ENCODE measurements around the gene RGMB. TPM values are rescaled to one million over a fixed set of nuclear protein-coding genes. Genes with fewer than 3 reads are reported as not detected.

RGMB gene
- polyA plus RNA-seq, 1 donor from 2014 or later: 58.4 TPM

DNA sequence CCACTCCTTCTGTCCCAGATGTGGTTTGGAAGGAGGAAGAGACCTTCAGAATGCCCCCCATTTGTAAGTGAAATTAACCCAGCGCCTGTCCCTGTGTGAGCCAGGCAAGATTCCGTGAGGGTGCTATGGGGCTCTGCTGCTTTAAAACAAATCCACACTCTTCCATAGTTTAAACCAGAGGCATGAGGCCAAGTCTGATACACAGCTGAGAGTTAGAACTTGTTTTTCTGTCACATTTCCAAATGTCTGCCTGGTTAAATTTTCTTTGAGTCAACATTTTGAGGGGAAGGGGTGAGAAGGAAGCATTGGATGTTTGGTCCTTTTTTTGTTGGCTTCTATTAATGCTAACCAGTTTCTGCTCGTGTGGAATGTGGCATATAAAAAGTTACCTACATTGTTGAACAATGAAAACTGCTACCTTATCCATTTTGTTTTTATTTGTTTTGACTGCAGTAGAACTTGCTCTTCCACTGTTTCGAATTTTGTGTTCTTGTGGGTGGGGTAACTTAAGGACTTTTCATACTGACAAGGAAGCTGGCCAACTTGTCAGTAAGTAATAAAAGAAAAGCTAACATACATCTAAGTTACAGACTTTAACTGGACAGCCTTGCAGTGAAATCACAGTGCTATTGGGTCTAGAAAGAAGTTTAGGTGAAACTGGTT, 12.9 kb downstream of the RGMB start:
- H3K9ac ChIP-seq (ENCODE audit: low read length): no peak overlapping the region
- H3F3A ChIP-seq (ENCODE audit: insufficient read depth, low read length, poor library complexity, severe bottlenecking): no peaks in the 10 kb centered on the region
- no peaks in the 10 kb centered on the region for H3K9me2 ChIP-seq (ENCODE audit: insufficient read depth, low read length)
- H2AFZ ChIP-seq (ENCODE audit: low read depth, low read length): no peak overlapping the region
- H3K4me2 ChIP-seq (ENCODE audit: low read length): no peak overlapping the region
- H4K20me1 ChIP-seq (ENCODE audit: insufficient read depth): no peaks in the 10 kb centered on the region
- no peak overlapping the region for H3K27ac ChIP-seq (ENCODE audit: low read length)
- peaks cover 92% of the 10 kb centered on the region for H3K79me2 ChIP-seq (replicated peaks; ENCODE audit: insufficient read depth, low read length)
- no peaks in the 10 kb centered on the region for H3K9me3 ChIP-seq (ENCODE audit: low read length)
- TF ChIP-seq POLR2AphosphoS5 (IDR thresholded peaks at IDR 0.05) (no peak), TAF1 (IDR thresholded peaks at IDR 0.05; ENCODE audit: low read depth) (no peak), MXI1 (conservative IDR thresholded peaks at IDR 0.05; ENCODE audit: poor library complexity, severe bottlenecking) (no peak), SMC3 (conservative IDR thresholded peaks at IDR 0.05; ENCODE audit: poor library complexity) (no peak)
- TF ChIP-seq, protein P1, sequence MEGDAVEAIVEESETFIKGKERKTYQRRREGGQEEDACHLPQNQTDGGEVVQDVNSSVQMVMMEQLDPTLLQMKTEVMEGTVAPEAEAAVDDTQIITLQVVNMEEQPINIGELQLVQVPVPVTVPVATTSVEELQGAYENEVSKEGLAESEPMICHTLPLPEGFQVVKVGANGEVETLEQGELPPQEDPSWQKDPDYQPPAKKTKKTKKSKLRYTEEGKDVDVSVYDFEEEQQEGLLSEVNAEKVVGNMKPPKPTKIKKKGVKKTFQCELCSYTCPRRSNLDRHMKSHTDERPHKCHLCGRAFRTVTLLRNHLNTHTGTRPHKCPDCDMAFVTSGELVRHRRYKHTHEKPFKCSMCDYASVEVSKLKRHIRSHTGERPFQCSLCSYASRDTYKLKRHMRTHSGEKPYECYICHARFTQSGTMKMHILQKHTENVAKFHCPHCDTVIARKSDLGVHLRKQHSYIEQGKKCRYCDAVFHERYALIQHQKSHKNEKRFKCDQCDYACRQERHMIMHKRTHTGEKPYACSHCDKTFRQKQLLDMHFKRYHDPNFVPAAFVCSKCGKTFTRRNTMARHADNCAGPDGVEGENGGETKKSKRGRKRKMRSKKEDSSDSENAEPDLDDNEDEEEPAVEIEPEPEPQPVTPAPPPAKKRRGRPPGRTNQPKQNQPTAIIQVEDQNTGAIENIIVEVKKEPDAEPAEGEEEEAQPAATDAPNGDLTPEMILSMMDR (IDR thresholded peaks at IDR 0.05; ENCODE audit: poor library complexity, severe bottlenecking): no peak
- TF ChIP-seq, protein P2, sequence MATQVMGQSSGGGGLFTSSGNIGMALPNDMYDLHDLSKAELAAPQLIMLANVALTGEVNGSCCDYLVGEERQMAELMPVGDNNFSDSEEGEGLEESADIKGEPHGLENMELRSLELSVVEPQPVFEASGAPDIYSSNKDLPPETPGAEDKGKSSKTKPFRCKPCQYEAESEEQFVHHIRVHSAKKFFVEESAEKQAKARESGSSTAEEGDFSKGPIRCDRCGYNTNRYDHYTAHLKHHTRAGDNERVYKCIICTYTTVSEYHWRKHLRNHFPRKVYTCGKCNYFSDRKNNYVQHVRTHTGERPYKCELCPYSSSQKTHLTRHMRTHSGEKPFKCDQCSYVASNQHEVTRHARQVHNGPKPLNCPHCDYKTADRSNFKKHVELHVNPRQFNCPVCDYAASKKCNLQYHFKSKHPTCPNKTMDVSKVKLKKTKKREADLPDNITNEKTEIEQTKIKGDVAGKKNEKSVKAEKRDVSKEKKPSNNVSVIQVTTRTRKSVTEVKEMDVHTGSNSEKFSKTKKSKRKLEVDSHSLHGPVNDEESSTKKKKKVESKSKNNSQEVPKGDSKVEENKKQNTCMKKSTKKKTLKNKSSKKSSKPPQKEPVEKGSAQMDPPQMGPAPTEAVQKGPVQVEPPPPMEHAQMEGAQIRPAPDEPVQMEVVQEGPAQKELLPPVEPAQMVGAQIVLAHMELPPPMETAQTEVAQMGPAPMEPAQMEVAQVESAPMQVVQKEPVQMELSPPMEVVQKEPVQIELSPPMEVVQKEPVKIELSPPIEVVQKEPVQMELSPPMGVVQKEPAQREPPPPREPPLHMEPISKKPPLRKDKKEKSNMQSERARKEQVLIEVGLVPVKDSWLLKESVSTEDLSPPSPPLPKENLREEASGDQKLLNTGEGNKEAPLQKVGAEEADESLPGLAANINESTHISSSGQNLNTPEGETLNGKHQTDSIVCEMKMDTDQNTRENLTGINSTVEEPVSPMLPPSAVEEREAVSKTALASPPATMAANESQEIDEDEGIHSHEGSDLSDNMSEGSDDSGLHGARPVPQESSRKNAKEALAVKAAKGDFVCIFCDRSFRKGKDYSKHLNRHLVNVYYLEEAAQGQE (IDR thresholded peaks at IDR 0.05; ENCODE audit: borderline replicate concordance): no peak
- no peaks in the 10 kb centered on the region for H3K27me3 ChIP-seq (ENCODE audit: insufficient read depth, low read depth, low read length)
- peaks cover 25% of the 10 kb centered on the region for H3K36me3 ChIP-seq (ENCODE audit: insufficient read depth, low read length)
- no peak overlapping the region for H3K4me3 ChIP-seq (ENCODE audit: low read length)

DNA sequence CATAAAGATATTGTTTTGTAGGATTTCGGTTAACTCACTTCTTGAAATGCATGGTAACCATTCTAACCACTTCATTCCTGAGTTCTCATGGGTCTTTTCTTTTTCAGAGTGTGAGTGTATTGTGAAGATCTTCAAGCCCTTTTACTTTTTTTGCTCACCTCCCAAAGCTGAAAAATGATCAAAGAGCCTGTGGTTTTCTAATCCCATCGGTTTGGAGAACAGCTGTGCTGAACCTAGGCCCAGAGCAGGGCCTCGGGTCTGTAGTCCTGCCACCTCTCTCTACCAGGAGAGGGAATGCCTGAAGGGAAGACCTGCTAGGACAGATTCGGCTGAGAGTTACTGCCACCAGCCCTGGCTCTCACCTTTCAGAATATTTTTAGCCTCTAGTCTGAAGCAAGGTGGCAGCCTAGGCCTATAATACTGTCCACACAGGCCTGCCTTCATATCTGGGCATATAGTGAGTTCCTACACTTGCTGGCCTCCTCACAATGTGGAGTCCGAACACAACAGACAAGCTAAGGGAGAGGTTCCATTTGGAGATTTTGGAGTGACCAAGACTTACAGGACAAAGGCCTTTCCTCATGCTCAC, 13.8 kb downstream of the RGMB start:
- H3F3A ChIP-seq (ENCODE audit: insufficient read depth, low read length, poor library complexity, severe bottlenecking): no peaks in the 10 kb centered on the region
- no peaks in the 10 kb centered on the region for H3K9me3 ChIP-seq (ENCODE audit: low read length)
- H3K9me2 ChIP-seq (ENCODE audit: insufficient read depth, low read length): no peaks in the 10 kb centered on the region
- no peak overlapping the region for H3K9ac ChIP-seq (ENCODE audit: low read length)
- TF ChIP-seq EZH2 (IDR thresholded peaks at IDR 0.05; ENCODE audit: borderline replicate concordance, insufficient read depth, low read length, poor library complexity, severe bottlenecking) (no peak), MXI1 (conservative IDR thresholded peaks at IDR 0.05; ENCODE audit: poor library complexity, severe bottlenecking) (no peak), SMC3 (conservative IDR thresholded peaks at IDR 0.05; ENCODE audit: poor library complexity) (no peak), EP300 (conservative IDR thresholded peaks at IDR 0.05; ENCODE audit: poor library complexity, severe bottlenecking) (no peak), POLR2AphosphoS5 (IDR thresholded peaks at IDR 0.05) (no peak), RAD21 (conservative IDR thresholded peaks at IDR 0.05) (no peak), TAF1 (IDR thresholded peaks at IDR 0.05; ENCODE audit: low read depth) (no peak)
- TF ChIP-seq, protein P1 (IDR thresholded peaks at IDR 0.05; ENCODE audit: poor library complexity, severe bottlenecking): no peak
- TF ChIP-seq, protein P2 (IDR thresholded peaks at IDR 0.05; ENCODE audit: borderline replicate concordance): no peak
- H3K4me3 ChIP-seq (ENCODE audit: low read length): no peak overlapping the region
- no peak overlapping the region for H3K4me2 ChIP-seq (ENCODE audit: low read length)
- no peaks in the 10 kb centered on the region for H4K20me1 ChIP-seq (ENCODE audit: insufficient read depth)
- H3K27me3 ChIP-seq (ENCODE audit: insufficient read depth, low read depth, low read length): no peaks in the 10 kb centered on the region
- no peak overlapping the region for H3K27ac ChIP-seq (ENCODE audit: low read length)
- H2AFZ ChIP-seq (ENCODE audit: low read depth, low read length): no peak overlapping the region
- H3K36me3 ChIP-seq (ENCODE audit: insufficient read depth, low read length): peaks cover 18% of the 10 kb centered on the region
- H3K79me2 ChIP-seq (replicated peaks; ENCODE audit: insufficient read depth, low read length): peaks cover 83% of the 10 kb centered on the region
